HepG2 (cell line): ENCODE results near the gene CCDC142. TPM values are rescaled to one million over a fixed set of nuclear protein-coding genes. Genes with fewer than 3 reads are reported as not detected.

Source experiments
- AGO2 ChIP-seq: fragments of 200-400 bp; formaldehyde crosslinking; optimal IDR thresholded peaks from 2 replicates; pipeline ENCODE3; 2017; ENCODE audit warnings: mild to moderate bottlenecking, low read depth, low read length, moderate library complexity
- ATRX ChIP-seq: sonication (generic); formaldehyde crosslinking; IDR thresholded peaks from 2 replicates; pipeline ENCODE4 v1.4.0; 2020; ENCODE audit warnings: missing genetic modification reagents, borderline replicate concordance
- CREB1 ChIP-seq, 2 experiments: fragments of 450-650 bp in 1 of 2; IDR thresholded peaks; 2 replicates each; pipeline ENCODE4 v1.6.1; 2016 to 2017; ENCODE audit warnings: control low read depth in 1 of 2, mild to moderate bottlenecking in 1 of 2, missing compliant biosample characterization in 1 of 2, missing genetic modification characterization in 1 of 2
- ERF ChIP-seq: IDR thresholded peaks from 2 replicates; pipeline ENCODE4 v1.6.1; 2018; ENCODE audit warnings: missing biosample characterization, missing genetic modification reagents
- HNF1A ChIP-seq, 2 experiments: sonication (generic) in 1 of 2; formaldehyde crosslinking in 1 of 2; IDR thresholded peaks; 2 replicates each; pipeline versions ENCODE4 v1.4.0 to v1.6.1; 2016 to 2020; ENCODE audit warnings: borderline replicate concordance in 1 of 2, low read depth in 1 of 2, mild to moderate bottlenecking in 1 of 2, missing genetic modification reagents in 1 of 2
- IKZF5 ChIP-seq: IDR thresholded peaks from 2 replicates; pipeline ENCODE4 v1.6.1; 2018; ENCODE audit warnings: missing genetic modification reagents, mild to moderate bottlenecking, missing compliant biosample characterization
- LCORL ChIP-seq, 2 experiments: fragments of 450-650 bp in 1 of 2; sonication (generic) in 1 of 2; formaldehyde crosslinking in 1 of 2; IDR thresholded peaks; 2 replicates each; pipeline versions ENCODE4 v1.5.0 to v1.6.1; 2017 to 2020; ENCODE audit warnings: antibody characterized with exemption in 1 of 2, missing genetic modification reagents in 1 of 2
- NFKBIZ ChIP-seq: IDR thresholded peaks from 2 replicates; pipeline ENCODE4 v1.6.1; 2018; ENCODE audit warnings: missing genetic modification reagents, missing compliant biosample characterization
- RARG ChIP-seq: sonication (generic); formaldehyde crosslinking; IDR thresholded peaks from 2 replicates; pipeline ENCODE4 v1.4.0; 2020; ENCODE audit warnings: low read depth, mild to moderate bottlenecking, missing genetic modification reagents
- RERE ChIP-seq: IDR thresholded peaks from 2 replicates; pipeline ENCODE4 v1.6.1; 2016; ENCODE audit warnings: low read depth, missing genetic modification reagents, missing compliant biosample characterization
- ZNF180 ChIP-seq: sonication (generic); formaldehyde crosslinking; IDR thresholded peaks from 2 replicates; pipeline ENCODE4 v1.4.0; 2020; ENCODE audit warnings: low read depth, missing genetic modification reagents, borderline replicate concordance
- ZNF850 ChIP-seq: sonication (generic); formaldehyde crosslinking; conservative IDR thresholded peaks from 2 replicates; pipeline ENCODE4 v1.9.0; 2021; ENCODE audit warnings: mild to moderate bottlenecking, missing genetic modification reagents
- ZSCAN21 ChIP-seq: sonication (generic); formaldehyde crosslinking; IDR thresholded peaks from 2 replicates; pipeline ENCODE4 v1.8.0; 2022; ENCODE audit warnings: mild to moderate bottlenecking, missing genetic modification reagents, moderate library complexity, borderline replicate concordance
- polyA plus RNA-seq, 8 experiments: library from polyadenylated mRNA; depleted of rRNA in 3 of 8; stranded (reverse) in 7 of 8; unstranded in 1 of 8; fragments of >200 nt; fragmentation: Illumina TruSeq in 4 of 8; extraction: Trizol in 4 of 8; gene quantifications; 2 replicates each; pipeline versions ENCODE4 v1.2.1 to v1.2.3, GENCODE V29; 2011 to 2016; ENCODE audit warnings: low read depth in 4 of 8, missing spikeins in 1 of 8, mixed read lengths in 1 of 8; ENCODE audit not compliant: insufficient read depth in 1 of 8
- total RNA-seq, 5 experiments: library from RNA; depleted of rRNA; stranded (reverse); fragments of >200 nt; fragmentation: Illumina TruSeq; extraction: Trizol; gene quantifications; 2 replicates each; pipeline ENCODE4 v1.2.3, GENCODE V29; 2016; ENCODE audit warnings: low read depth in 1 of 5

The CCDC142 gene
- total and polyA plus RNA-seq, 2 of the 13 experiments (the other 11 are each of a cell fraction or from before 2014, with no cell fraction given), result 14.7 to 30.4 TPM

- no peak; the same call in 1 of the 2 replicates for TF ChIP-seq ERF
- TF ChIP-seq LCORL (IDR thresholded peaks at IDR 0.05), result no peak
- peak; percentile 72; the same call in 1 of the 2 replicates for TF ChIP-seq LCORL (CRISPR knock-in tag; IDR thresholded peaks at IDR 0.05)
- TF ChIP-seq IKZF5, result peak; percentile 17
- peak; percentile 14; the same call in 1 of the 2 replicates for TF ChIP-seq NFKBIZ
- TF ChIP-seq AGO2, result peak; percentile 99
- TF ChIP-seq ZSCAN21 (CRISPR knock-in tag), result no peak; the same call in 1 of the 2 replicates
- TF ChIP-seq RERE (CRISPR knock-in tag), result 0 out of 2 replicates have a peak, but pooled peaks have one; percentile 14
- TF ChIP-seq ZNF180, result no peak
- no peak for TF ChIP-seq ATRX (CRISPR knock-in tag)
- 0 out of 2 replicates have a peak, but pooled peaks have one; percentile 10 for TF ChIP-seq CREB1 (IDR thresholded peaks at IDR 0.05)
- TF ChIP-seq CREB1 (CRISPR knock-in tag; IDR thresholded peaks at IDR 0.05), result peak; percentile 0; the same call in 1 of the 2 replicates
- TF ChIP-seq HNF1A (IDR thresholded peaks at IDR 0.05; ENCODE audit: low read depth), result no peak
- peak; percentile 42; the same call in 1 of the 2 replicates for TF ChIP-seq HNF1A (CRISPR knock-in tag; IDR thresholded peaks at IDR 0.05; ENCODE audit: borderline replicate concordance)
- TF ChIP-seq ZNF850, result no peak
- 0 out of 2 replicates have a peak, but pooled peaks have one; percentile 50 for TF ChIP-seq RARG (CRISPR knock-in tag)
Measured at GRCh38 chr2:74502720-74503505, 20.1 kb upstream of the CCDC142 start (continued).
